Kidney capillary endothelial cell (primary cell): ENCODE measurements around the gene ZNF76.
"Not testable (repeated sequence)": the region's sequence is repeated elsewhere in the genome, so short reads cannot be mapped to it uniquely, and the experiment has no call there.

Experiments used
- DNase-seq: peaks from one replicate; pipeline ENCODE4 v3.0.0-alpha.2; 2018; ENCODE audit warnings: low spot score

The ZNF76 gene

GRCh38 chr6:35300848-35301247 lies 41.3 kb downstream of the ZNF76 start:
- no peak for DNase-seq

- DNase-seq, result peak; percentile 51
Observed at GRCh38 chr6:35302604-35303241, 43.2 kb downstream of the ZNF76 start.

GRCh38 chr6:35304299-35304698 lies 44.8 kb downstream of the ZNF76 start:
- DNase-seq, result no peak

GRCh38 chr6:35305117-35305516 lies 45.6 kb downstream of the ZNF76 start:
- no peak for DNase-seq

- not testable (repeated sequence) for DNase-seq
Observed at GRCh38 chr6:35307138-35307537, 47.6 kb downstream of the ZNF76 start.

GRCh38 chr6:35308543-35308942 lies 49.0 kb downstream of the ZNF76 start:
- not testable (repeated sequence) for DNase-seq

GRCh38 chr6:35309611-35310264 lies 50.2 kb downstream of the ZNF76 start:
- DNase-seq, result no peak

GRCh38 chr6:35310265-35310831 lies 50.8 kb downstream of the ZNF76 start:
- DNase-seq, result no peak

- DNase-seq, result no peak
Observed at GRCh38 chr6:35311390-35312075, 52.0 kb downstream of the ZNF76 start.

- no peak for DNase-seq
Observed at GRCh38 chr6:35312076-35312800, 52.7 kb downstream of the ZNF76 start.

GRCh38 chr6:35312807-35313206 lies 53.3 kb downstream of the ZNF76 start:
- DNase-seq, result no peak

- no peak for DNase-seq
Observed at GRCh38 chr6:35317483-35318195, 58.1 kb downstream of the ZNF76 start.

GRCh38 chr6:35318196-35319171 lies 58.9 kb downstream of the ZNF76 start:
- DNase-seq, result peak; percentile 56

- DNase-seq, result no peak
Observed at GRCh38 chr6:35319346-35320030, 60.0 kb downstream of the ZNF76 start.

- no peak for DNase-seq
Observed at GRCh38 chr6:35320031-35320410, 60.5 kb downstream of the ZNF76 start.

GRCh38 chr6:35321091-35321490 lies 61.6 kb downstream of the ZNF76 start:
- DNase-seq, result no peak

- DNase-seq, result no peak
Observed at GRCh38 chr6:35327349-35328027, 68.0 kb downstream of the ZNF76 start.

- DNase-seq, result no peak
Observed at GRCh38 chr6:35328108-35328723, 68.7 kb downstream of the ZNF76 start.

- not testable (repeated sequence) for DNase-seq
Observed at GRCh38 chr6:35328965-35329364, 69.4 kb downstream of the ZNF76 start.
